HG03103 (cell line): ENCODE measurements around the gene ALDH3A1.

Source experiments
- ATAC-seq: cut with Tn5 transposase; IDR thresholded peaks from one replicate; pipeline ENCODE4 v1.9.1; 2021; ENCODE audit warnings: low read depth; ENCODE audit not compliant: unreplicated experiment

ALDH3A1 gene

DNA sequence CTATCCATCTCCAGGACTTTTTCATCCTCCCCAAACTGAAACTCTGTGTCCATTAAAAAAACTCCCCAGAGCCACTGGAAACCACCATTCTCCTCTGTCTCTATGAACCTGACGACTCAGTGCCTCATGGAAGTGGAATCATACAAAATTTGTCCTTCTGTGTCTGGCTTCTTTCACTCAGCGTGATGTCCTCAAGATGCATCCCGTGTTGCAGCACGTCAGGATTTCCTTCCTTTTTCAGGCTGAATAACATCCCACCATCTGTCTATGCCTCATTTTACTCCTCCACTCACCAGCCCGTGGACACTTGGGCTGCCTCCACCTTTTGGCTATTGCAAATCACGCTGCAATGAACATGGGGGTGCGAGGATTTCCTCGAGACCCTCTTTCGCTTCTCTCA is 12.6 kb upstream of the ALDH3A1 start:
- no peak for ATAC-seq

DNA sequence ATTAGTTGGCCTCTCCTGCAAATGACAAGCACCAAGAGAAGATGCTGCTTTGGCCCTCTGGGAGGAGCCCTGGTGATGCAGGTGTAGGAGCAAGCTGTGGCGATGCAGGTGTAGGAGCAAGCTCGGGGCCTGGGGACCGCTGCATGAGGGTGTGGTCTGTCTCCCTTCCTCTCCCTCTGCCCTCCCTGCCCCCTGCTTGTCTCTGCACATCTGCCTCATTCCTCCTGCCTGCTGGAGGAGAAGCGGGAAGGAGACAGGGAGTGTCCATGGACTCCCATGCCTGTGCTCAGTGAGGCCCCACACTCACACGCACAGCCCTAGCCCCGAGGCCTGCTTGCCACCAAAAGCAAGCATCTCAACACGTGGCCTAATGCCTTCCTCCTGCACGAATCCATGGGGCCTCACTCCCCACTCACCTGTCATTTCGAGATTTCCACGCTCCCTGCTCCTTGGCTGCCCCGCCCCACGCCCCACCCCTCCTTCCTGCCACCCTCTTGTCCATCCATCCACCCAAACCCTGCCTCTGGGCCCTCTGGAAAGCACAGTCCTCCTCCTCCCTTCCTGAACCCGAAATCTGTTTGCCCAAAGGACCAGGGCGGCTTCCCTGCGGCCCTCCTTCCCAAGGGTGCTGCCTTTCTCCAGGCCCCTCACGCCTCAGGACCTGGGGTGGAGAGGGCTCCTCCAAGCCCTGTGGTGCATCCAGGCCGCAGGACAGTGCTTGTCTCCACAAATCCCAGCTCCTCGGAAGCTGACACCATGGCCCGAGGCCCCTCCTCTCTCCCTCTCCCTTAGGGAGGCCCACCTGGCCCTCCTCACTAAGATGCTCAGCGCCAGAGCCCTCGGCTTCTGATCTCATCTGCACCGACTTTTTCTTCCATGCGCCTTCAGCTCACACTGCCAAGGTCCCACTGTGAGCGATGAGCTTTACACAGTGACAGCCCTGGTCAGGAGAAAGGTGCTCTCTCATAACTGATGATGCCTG is 11.8 kb upstream of the ALDH3A1 start:
- ATAC-seq, result no peak

DNA sequence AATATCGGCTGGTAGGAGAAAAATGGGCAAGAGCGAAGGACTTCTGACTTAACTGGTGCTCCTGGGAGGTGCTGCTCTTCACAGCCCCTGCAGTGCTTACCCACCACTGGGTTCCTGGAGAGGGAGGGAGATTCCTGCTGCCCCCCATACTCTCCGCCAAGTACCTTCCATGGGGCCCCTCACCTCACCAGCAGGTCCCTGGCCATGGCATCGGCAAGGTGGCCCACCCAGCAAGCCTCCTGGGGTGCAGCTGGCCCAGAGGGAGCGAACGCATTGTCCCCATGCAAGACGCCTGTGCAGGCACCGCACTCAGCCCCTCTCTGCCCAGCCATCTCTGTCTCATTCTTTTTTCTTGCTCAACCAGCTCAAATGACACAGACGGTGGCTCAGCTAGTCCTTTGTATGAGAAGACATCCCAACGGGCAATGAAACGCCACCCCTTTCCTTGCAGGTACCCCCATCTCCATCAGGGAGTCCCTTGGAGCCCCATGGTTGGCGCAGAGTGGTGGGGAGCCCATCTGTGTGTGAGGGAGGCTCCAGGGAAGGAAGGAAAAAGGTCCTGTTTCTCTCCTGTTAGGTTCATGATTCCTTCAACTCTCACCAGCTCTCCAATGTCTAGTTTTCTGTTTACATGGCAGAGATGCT is 9.6 kb upstream of the ALDH3A1 start:
- ATAC-seq, result no peak

DNA sequence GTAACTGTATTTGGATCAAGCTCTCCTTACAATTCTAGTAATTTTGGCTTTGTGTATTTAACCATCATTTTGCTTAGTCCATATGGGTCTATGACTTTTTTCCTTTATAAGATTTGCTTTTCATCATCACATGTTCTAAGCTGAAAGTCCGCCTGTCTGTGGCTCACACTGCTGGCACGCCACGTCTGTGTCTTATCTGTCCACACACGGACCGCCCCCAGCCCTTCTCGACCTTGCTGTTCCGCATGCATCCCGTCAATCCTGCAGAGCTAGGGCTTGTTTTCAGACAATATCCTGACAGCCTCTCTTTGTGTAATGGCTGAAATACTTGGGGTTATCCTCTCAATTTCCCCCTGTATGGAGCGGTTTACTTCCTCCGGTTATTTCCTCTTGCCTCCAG is 8.4 kb upstream of the ALDH3A1 start:
- no peak for ATAC-seq

DNA sequence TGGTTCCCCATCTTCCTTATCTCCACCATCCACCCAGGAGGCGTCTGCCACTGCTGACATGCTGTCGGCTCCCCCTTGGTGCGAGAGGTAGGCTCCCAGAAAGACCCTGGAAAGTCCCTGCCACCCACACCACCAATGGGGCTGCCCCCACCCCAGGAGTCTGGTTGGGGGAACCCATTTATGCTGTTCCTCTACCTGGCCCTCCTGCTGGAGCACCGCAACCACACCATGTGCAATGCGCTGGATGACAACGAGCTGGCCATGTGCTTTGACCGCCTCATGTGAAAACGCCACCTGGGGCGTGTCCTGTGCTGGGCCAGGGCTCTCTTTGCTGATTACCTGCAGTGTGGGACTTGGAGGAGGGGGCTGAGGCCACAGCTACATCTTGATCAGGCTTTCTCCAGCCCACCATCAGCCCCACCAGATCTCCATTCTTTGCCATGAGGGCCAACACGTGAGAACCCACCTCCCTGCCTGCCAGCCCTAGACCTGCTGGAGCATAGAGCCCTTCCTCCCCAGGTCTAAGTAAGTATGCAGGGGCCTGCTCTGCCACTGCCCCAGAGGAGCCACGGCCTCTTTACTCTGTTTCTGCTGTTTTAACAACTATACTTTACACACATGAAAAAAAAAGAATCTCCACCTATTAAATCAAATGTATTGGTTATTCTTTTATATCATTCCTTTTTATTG is 7.9 kb upstream of the ALDH3A1 start:
- no peak for ATAC-seq

DNA sequence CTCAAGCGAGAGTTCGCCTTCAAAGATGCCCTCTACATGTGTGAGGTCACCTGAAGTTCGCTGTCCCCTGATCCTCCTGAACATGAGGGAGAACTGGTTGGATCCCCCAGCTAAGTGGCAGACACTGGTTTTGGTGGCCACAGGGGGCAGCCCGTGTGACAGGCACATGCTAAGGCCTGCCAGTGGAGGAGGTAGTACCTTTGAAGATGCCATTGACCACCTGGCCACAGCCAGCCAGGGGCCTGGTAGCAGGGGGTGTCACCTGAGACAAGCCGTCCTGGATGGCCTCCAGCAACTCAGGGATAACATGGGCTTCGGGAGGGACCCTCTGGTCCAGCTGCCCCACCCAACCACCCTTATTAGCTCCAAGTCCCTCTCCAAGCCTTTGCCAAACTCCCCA is 7.3 kb upstream of the ALDH3A1 start:
- ATAC-seq, result no peak

DNA sequence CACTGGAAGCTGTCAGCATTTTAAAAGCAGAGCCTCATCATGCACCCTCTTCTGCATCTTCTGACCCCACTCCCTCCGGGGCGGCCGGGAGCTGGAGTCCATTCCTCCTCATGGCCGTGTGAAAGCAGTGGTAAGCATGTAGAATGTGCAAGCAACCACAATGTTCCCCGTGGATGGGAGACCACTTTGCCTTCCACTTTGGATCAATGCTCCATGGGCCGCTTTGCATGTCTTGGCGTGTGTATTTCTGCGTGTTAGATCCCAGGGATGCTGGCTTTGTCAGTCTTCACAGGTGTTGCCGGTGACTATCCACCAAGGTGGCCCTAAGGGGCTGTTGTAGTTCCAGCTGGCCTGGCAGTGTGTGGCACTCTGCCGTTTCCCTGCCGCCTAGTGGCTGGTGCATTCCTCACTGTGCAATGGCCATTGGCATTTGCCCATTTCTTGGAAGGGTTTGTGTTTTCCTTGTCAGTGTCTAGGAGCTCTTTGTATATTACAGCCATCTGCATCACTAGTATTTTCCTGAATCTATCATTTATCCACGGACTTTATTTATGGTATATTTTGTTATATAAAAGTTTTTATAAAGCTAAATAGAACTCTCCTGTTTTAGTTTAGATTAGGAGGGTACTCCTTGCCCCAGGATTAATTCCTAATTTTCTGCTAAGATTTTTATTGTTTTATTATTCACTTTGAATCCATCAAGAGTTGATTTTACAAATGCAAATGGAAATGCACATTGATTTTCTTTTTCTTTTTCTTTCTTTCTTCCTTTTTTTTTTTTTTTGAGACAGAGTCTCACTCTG is 5.8 kb upstream of the ALDH3A1 start:
- ATAC-seq, result no peak

DNA sequence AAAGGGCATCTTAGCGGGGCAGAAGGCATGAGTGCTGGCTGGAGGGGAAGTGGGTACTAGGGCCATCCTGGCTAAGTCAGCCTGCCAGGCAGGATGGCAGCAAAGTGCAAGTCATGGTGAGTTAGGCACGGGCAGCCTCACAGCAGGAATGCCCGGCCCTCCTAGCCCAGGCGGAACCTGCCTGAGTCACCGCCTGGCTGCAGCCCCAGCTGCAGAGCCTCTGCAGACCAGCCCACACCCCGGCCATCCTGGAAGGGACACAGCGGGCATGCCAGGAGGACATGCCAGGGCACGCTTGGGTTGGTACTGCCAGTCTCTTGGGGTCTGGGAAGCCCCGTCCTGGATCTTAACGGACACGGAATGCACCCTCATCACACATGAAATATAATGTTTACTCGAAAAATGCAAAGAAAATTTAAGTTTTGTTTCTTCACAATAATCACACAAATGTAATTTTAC is 5.0 kb upstream of the ALDH3A1 start:
- ATAC-seq, result no peak

DNA sequence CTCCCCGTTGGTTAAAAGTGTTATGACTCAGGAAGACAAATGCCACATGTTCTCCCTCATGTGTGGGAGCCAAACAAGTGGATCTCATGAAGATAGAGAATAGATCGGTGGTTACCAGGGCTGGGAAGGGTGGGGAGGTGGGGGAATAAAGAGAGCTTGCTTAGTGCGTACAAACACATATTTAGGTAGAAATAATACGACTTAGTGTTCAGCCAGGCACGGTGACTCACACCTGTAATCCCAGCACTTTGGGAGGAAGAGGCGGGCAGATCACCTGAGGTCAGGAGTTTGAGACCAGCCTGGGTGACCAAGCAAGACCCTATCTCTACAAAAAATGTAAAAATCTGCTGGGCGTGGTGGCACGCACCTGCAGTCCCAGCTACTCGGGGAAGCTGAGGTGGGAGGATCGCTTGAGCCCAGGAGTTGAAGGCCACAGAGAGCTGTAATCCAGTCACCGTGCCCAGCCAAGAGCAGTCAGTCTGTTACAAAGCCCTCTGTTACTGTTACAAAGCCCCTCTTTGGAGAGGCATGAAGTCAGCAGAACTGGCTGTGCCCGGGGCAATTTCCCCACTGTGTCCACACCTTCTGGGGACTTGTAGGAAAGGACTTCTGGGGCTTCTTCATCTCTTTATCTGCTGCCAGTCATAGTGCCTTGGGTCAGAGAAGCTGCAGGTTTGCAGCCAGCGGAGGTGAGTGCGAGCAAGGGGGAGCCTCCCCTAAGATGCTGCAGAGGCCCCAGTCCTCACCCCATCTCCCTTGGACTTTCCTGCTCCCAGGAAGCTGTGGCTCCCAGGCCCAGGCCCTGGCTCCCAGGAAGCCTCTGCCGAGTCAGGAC is 4.3 kb upstream of the ALDH3A1 start:
- ATAC-seq, result no peak

DNA sequence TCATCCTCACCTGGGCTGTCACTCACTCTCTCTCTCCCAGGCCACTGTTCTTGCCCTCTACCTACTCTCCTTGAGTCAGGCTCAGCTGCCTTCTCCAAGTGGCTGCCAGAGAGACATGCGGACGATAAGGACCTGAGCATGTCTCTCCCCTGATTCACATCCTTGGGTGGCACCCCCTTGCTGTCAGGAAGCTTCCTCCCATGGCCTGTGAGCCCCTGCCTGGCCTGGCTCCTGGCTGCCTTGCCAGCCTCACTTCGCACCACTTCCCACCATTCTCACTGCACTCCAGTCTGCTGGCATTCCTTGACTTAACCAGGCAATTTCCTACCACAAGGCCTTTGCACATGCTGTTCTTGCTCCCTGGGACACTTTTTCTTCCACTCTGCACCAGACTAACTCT is 2.7 kb upstream of the ALDH3A1 start:
- no peak for ATAC-seq

DNA sequence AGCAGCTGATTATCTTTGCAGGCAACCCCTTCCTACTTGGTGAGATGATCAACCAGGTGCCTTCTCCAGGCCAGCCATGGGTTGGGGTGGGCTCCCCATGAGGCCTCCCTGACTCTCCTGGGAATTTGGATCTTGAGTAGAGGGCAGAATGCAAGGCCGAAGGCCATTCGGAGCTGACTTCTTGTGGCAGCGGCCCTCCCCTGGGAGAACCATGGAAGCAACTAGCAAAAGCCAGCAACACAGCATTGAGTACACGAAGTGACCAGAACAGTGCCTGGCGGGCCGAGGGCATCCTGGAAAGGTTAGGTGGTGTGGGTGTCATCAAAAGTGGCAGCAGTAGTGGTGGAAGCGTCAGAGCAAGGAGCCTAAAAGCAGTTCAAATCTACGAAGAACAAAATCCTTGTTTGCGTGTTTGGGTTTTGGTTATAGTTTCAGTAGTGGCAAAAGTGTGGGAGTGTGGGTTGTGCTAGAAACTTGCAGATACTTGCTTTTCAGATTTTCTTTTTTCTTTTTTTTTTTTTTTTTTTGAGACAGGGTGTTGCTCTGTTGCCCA is 2.0 kb upstream of the ALDH3A1 start:
- no peak for ATAC-seq

DNA sequence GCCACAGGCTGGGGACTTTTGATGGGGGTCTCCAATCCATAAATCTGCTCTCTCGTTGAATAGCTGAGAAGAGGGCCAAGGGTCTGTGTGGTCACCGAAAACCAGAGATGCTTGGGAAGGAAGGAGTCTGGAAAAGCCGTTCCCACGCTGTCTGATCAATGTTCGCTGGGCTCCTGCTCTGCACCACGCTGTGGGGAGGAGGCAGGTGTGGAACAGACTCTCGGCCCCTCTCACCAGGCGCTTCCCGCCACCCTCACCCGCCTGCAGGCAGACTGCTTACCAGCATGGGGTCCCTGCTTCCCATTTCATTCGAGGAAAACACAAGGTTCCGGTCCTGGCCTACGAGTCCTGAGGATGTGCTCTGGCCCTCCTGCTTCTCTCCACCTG is 702 bp upstream of the ALDH3A1 start:
- no peak for ATAC-seq

DNA sequence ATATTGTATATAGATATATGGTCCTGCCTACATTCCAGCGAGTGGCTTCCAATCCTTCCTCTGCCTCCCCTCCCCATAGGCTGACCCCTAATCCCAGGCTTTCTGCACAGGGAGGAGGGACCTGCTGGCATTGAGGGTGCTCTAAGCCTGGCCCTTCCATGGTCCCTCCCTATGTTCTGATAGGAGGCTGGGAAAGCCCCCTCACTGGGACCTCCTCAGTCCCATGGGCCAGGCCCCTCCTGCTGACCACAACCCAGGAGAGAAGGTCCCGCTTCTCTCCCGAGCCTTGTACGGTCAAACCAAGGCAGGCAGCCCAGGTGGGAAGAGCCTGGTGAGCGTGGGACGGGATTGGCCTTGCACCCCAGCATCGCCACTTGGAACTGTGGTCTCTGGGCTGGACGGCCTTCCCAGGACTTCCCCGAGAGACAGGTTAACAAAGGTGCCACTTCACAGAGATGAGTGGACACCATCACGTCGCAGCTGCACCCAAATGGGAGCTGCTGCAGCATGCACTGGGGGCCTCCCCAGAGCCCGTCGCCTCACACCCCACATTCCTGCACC is 859 bp downstream of the ALDH3A1 start:
- ATAC-seq, result no peak

DNA sequence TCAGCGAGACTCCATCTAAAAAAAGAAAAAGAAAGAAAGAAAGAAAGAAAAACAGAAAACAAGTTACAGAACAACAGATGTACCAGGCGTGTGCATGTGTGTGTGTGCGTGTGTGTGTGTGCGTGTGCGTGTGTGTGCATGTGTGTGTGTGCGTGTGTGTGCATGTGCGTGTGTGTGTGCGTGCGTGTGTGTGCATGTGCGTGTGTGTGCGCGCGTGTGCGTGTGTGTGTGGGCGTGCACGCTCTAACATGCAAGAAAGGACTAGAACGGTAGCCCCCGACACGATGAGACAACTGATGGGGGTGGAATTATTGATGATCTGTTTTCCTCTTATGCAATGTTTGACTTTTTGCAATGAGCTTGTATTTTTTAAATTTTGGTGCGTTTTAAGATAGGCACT is 1.6 kb downstream of the ALDH3A1 start:
- ATAC-seq, result no peak

DNA sequence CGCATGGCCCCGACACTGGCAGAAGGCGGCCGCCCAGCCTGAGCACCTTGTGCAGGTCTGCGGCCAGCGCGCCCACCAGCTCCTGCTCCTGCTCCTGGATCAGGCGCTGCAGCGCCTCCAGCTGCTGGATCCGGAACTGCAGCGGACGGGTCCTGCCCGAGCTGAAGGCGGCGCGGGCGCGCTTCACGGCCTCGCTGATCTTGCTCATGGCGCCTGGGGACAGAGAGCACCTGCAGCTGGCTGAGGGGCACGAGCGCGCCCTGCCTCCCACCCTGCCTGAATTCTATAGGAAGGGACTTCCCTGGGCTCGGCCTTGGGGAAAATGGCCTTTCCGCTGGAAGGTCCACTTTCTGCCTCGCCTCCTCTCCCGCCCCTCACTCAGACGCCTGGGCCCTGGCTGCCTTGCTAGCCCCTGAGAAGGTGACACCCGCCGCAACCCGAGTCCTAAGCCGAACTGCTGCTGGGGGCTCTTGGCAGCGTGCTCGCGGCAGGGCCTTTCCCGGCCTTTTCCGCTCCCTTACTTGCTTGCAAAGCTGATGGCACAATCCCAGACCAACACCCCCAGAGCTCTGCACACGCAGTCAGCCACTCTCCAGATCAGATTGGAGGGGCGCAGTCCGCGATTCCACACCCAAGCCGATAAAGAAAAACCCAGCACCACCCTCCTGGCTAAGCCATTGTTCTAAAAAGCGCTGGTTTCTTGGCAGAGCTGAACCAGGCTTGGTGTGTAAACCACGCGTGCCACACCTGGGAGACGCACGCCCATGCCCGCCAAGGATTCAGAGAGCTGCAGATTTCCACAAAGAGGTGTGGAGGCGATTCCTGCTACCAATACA is 3.0 kb downstream of the ALDH3A1 start:
- no peak for ATAC-seq

DNA sequence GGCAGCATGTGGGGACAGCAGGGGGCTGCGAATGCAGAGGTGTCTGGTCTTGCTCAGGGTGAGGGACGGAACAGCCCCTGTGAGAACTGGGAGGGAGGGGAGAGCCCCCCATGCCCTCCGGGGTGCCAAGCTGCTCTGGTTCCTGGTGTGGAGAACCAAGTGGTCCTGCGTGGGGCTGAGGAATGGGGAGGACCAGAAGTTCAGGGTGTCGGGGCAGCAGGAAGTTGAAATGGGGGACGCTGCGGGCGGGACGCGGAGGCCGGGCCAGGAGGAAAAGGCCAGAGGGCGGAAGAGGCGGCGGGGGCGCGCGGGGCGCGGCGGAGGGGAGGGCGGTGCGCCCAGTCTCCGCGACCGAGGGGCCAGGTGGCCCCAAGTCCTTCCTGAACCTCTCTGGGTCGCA is 3.6 kb downstream of the ALDH3A1 start:
- no peak for ATAC-seq

DNA sequence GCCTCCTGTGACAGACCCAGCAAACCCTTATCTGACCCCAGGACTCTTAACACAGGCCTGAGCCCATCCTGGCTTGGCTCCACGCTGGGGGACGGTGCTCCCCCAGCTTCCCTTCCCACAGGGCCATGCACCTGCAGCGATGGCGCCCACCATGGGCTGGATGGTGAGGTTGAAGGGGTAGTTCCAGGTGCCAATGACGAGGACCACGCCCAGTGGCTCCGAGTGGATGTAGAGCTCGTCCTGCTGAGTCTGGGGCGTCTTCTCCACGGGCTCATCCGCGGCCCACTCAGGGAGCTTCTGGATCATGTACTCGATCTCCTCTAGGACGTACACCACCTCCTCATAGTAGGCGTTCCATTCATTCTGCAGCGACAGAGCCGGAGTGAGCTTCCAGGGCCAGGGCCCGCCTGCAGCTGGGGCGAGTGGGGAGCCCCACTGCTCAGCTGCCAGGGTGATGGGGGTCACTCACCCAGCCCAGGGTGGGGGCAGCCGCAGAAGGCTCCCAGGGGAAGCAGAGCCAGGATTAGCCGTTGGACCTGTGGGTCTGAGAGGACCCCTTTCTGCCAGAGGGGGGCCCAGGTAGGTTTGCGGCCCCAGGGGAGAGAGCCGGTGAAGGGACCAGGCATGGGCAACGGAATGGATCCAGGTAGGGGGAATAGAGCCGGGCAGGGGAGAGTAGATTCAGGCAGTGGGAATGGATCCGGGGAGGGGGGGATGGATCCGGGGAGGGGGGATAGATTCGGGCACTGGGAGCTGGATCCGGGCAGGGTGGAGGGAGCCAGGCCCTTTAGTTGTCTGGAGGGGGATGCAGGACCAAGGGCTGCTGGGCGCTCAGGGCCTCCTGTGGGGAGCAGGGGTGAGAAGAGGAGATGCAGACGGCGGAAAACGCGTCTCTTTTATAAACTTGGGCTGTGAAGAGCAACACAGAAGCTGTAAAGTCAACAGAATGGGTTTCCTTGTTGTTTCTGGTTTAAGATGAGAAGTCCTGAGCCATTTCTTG is 4.7 kb downstream of the ALDH3A1 start:
- no peak for ATAC-seq
